ENCODE measurements around the gene SLC25A38.

- TF ChIP-seq BRCA1 (IDR thresholded peaks at IDR 0.05; ENCODE audit: low read depth, low read length) (no peak), MEF2A (IDR thresholded peaks at IDR 0.05; ENCODE audit: insufficient read depth, low read depth, low read length) (no peak), ATF3 (IDR thresholded peaks at IDR 0.05; ENCODE audit: borderline replicate concordance, extremely low read depth, low read depth, low read length) (no peak), ZNF207 (IDR thresholded peaks at IDR 0.05; ENCODE audit: borderline replicate concordance) (no peak)
Observed at GRCh38 chr3:39350714-39351113, 32.5 kb upstream of the SLC25A38 start.
